ENCODE measurements around the gene SEMA3E.

GRCh38 chr7:83337050-83337449, 311.9 kb downstream of the SEMA3E start:
- TF ChIP-seq CTCF (IDR thresholded peaks at IDR 0.05; ENCODE audit: low read depth, low read length), result no peak
- no peak for TF ChIP-seq EZH2phosphoT487 (IDR thresholded peaks at IDR 0.05; ENCODE audit: low read depth)
